NT2/D1 (cell line): ENCODE results near the gene DNAH11.

ENCODE experiments used
- YY1 ChIP-seq: IDR thresholded peaks from 2 replicates; pipeline ENCODE4 v1.6.1; 2011; ENCODE audit not compliant: insufficient read length, insufficient read depth
- ZNF274 ChIP-seq: IDR thresholded peaks from 2 replicates; pipeline ENCODE4 v1.6.1; 2011; ENCODE audit warnings: mild to moderate bottlenecking, low read depth, low read length

DNA sequence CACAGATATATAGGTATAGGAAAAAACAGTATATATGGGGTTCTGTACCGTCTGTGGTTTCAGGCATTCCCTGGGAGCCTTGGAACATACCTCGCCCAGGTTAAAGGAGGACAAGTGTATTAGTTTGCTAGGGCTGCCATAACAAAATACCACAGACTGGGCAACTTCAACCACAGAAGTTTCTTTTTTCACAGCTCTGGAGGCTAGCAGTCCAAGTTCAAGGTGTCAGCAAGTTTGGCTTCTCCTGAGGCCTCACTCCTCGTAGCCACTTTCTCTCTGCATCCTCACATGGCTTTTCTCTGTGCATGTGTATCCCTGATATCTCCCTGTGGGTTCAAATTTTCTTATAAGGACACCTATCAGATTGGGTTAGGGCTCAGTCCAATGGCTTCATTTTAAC, 189.1 kb downstream of the DNAH11 start:
- no peak for TF ChIP-seq ZNF274
- TF ChIP-seq YY1, result no peak
